ENCODE measurements around the gene ATP8B4. TPM values are rescaled to one million over a fixed set of nuclear protein-coding genes. Genes with fewer than 3 reads are reported as not detected.

ATP8B4 gene
- polyA plus RNA-seq, 1 donor (not counting 4 experiments of a cell fraction or from before 2014, with no cell fraction given), result 0.05 TPM

DNA sequence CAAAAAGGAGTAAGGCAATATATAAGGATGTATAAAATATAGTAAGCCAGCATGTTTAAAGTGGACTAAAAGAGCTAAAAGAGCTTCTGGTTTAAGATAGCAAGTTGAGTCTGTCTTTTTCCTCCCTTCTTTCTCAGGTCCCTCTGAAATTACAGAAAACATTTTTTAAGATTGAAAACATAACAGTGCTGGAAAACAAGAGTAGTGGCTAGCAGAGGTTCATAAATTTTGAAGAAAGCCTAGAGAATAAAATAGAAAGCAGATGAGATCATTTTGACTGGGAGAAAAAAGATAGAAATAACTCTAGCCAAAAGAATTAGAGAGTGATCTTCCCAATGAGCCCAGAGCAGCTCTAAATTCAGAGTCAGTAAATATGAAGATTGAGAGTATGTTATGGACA is 41.9 kb downstream of the ATP8B4 start:
- Histone ChIP-seq H3K79me2 (ENCODE audit: control insufficient read depth, insufficient read depth, low read length) (no peaks in the 10 kb centered on the region), H3K9me1 (ENCODE audit: control insufficient read depth, extremely low read depth, insufficient read depth, low read length) (no peaks in the 10 kb centered on the region), H3K4me2 (ENCODE audit: control insufficient read depth, extremely low read depth, insufficient read depth, low read depth, low read length) (no peak overlapping the region), H3K4me3 (ENCODE audit: control insufficient read depth in 2 of 3, extremely low read depth in 1 of 3, insufficient read depth in 2 of 3, low read depth in 1 of 3, low read length in 3 of 3) (no peak overlapping the region), H3K27me3 (ENCODE audit: control insufficient read depth, extremely low read depth, insufficient read depth, low read length) (no peaks in the 10 kb centered on the region), H3K36me3 (ENCODE audit: control insufficient read depth in 2 of 2, extremely low read depth in 1 of 2, insufficient read depth in 2 of 2, low read length in 2 of 2) (no peaks in the 10 kb centered on the region), H2AFZ (ENCODE audit: control insufficient read depth, low read length) (no peak overlapping the region), H3K4me1 (ENCODE audit: control insufficient read depth, extremely low read depth, insufficient read depth, low read length) (no peaks in the 10 kb centered on the region), H3K27ac (ENCODE audit: control insufficient read depth, insufficient read depth, low read length) (no peak overlapping the region), H3K9ac (ENCODE audit: control insufficient read depth, extremely low read depth, insufficient read depth, low read length) (no peak overlapping the region), H4K20me1 (ENCODE audit: control insufficient read depth, extremely low read depth, insufficient read depth, low read length) (no peaks in the 10 kb centered on the region), H3K9me3 (ENCODE audit: control insufficient read depth, low read depth, low read length) (no peaks in the 10 kb centered on the region)
- TF ChIP-seq CTCF (optimal IDR thresholded peaks at IDR 0.05 in 1 of 3, IDR thresholded peaks at IDR 0.05 in 1 of 3, conservative IDR thresholded peaks at IDR 0.05 in 1 of 3; ENCODE audit: extremely low read depth in 1 of 3, insufficient read depth in 2 of 3, low read length in 3 of 3), result no peak
- TF ChIP-seq EZH2 (IDR thresholded peaks at IDR 0.05; ENCODE audit: low read length), result no peak
- no peak for DNase-seq (ENCODE audit: low read depth, low spot score)
- dilution Hi-C loops (cut with MboI; ENCODE audit: extremely low pct_ligation_motif_present, low sequenced_read_pairs), result no loop called here
- FAIRE-seq, result no peak

DNA sequence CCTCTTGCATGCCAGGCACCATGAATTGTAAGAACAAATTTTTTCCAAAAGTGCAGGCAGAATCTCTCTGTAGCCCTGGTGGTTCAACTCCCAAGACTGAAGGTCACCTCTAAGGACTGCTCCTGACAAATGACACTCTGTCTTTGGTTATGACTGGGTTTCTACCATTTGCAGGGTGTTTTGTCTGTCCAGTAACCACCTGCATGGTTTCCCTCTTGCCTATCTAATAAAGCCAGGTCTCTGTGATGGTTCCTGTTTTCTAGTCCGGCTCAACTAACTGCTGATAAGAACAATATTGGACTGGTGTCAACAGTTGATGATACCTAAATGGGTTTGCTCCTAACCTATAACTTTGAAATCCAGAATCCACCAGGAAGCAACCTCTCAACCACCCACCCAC is 43.7 kb downstream of the ATP8B4 start:
- no peak overlapping the region for H3K4me3 ChIP-seq (ENCODE audit: control insufficient read depth in 2 of 3, extremely low read depth in 1 of 3, insufficient read depth in 2 of 3, low read depth in 1 of 3, low read length in 3 of 3)
- FAIRE-seq, result no peak
- no peak for DNase-seq (ENCODE audit: low read depth, low spot score)
- H4K20me1 ChIP-seq (ENCODE audit: control insufficient read depth, extremely low read depth, insufficient read depth, low read length), result no peaks in the 10 kb centered on the region
- H2AFZ ChIP-seq (ENCODE audit: control insufficient read depth, low read length), result no peak overlapping the region
- H3K79me2 ChIP-seq (ENCODE audit: control insufficient read depth, insufficient read depth, low read length), result no peaks in the 10 kb centered on the region
- no peaks in the 10 kb centered on the region for H3K9me1 ChIP-seq (ENCODE audit: control insufficient read depth, extremely low read depth, insufficient read depth, low read length)
- no peak overlapping the region for H3K4me2 ChIP-seq (ENCODE audit: control insufficient read depth, extremely low read depth, insufficient read depth, low read depth, low read length)
- no peak overlapping the region for H3K9ac ChIP-seq (ENCODE audit: control insufficient read depth, extremely low read depth, insufficient read depth, low read length)
- dilution Hi-C loops (cut with MboI; ENCODE audit: extremely low pct_ligation_motif_present, low sequenced_read_pairs), result no loop called here
- TF ChIP-seq EZH2 (IDR thresholded peaks at IDR 0.05; ENCODE audit: low read length), result no peak
- no peaks in the 10 kb centered on the region for H3K27me3 ChIP-seq (ENCODE audit: control insufficient read depth, extremely low read depth, insufficient read depth, low read length)
- H3K4me1 ChIP-seq (ENCODE audit: control insufficient read depth, extremely low read depth, insufficient read depth, low read length), result no peaks in the 10 kb centered on the region
- no peaks in the 10 kb centered on the region for H3K36me3 ChIP-seq (ENCODE audit: control insufficient read depth in 2 of 2, extremely low read depth in 1 of 2, insufficient read depth in 2 of 2, low read length in 2 of 2)
- no peak overlapping the region for H3K27ac ChIP-seq (ENCODE audit: control insufficient read depth, insufficient read depth, low read length)
- H3K9me3 ChIP-seq (ENCODE audit: control insufficient read depth, low read depth, low read length), result no peaks in the 10 kb centered on the region

- FAIRE-seq, result no peak
Measured at GRCh38 chr15:50071551-50072258, 47.3 kb downstream of the ATP8B4 start.

More at GRCh38 chr15:50071551-50072258, 47.3 kb downstream of the ATP8B4 start:
- TF ChIP-seq EZH2 (IDR thresholded peaks at IDR 0.05; ENCODE audit: low read length), result no peak
- TF ChIP-seq CTCF (optimal IDR thresholded peaks at IDR 0.05 in 1 of 3, IDR thresholded peaks at IDR 0.05 in 1 of 3, conservative IDR thresholded peaks at IDR 0.05 in 1 of 3; ENCODE audit: extremely low read depth in 1 of 3, insufficient read depth in 2 of 3, low read length in 3 of 3), result no peak
- no peak overlapping the region for H2AFZ ChIP-seq (ENCODE audit: control insufficient read depth, low read length)
- H3K36me3 ChIP-seq (ENCODE audit: control insufficient read depth in 2 of 2, extremely low read depth in 1 of 2, insufficient read depth in 2 of 2, low read length in 2 of 2), result no peaks in the 10 kb centered on the region
- no peak overlapping the region for H3K27ac ChIP-seq (ENCODE audit: control insufficient read depth, insufficient read depth, low read length)
- H3K4me1 ChIP-seq (ENCODE audit: control insufficient read depth, extremely low read depth, insufficient read depth, low read length), result no peaks in the 10 kb centered on the region
- no peak overlapping the region for H3K4me2 ChIP-seq (ENCODE audit: control insufficient read depth, extremely low read depth, insufficient read depth, low read depth, low read length)
- no peaks in the 10 kb centered on the region for H3K9me3 ChIP-seq (ENCODE audit: control insufficient read depth, low read depth, low read length)
- no peaks in the 10 kb centered on the region for H3K27me3 ChIP-seq (ENCODE audit: control insufficient read depth, extremely low read depth, insufficient read depth, low read length)
- no peak overlapping the region for H3K4me3 ChIP-seq (ENCODE audit: control insufficient read depth in 2 of 3, extremely low read depth in 1 of 3, insufficient read depth in 2 of 3, low read depth in 1 of 3, low read length in 3 of 3)
- no peaks in the 10 kb centered on the region for H3K79me2 ChIP-seq (ENCODE audit: control insufficient read depth, insufficient read depth, low read length)
- no peaks in the 10 kb centered on the region for H3K9me1 ChIP-seq (ENCODE audit: control insufficient read depth, extremely low read depth, insufficient read depth, low read length)
- no peak for DNase-seq (ENCODE audit: low read depth, low spot score)
- no peaks in the 10 kb centered on the region for H4K20me1 ChIP-seq (ENCODE audit: control insufficient read depth, extremely low read depth, insufficient read depth, low read length)
- dilution Hi-C loops (cut with MboI; ENCODE audit: extremely low pct_ligation_motif_present, low sequenced_read_pairs), result no loop called here
- H3K9ac ChIP-seq (ENCODE audit: control insufficient read depth, extremely low read depth, insufficient read depth, low read length), result no peak overlapping the region
